HepG2 (cell line): ENCODE results near the gene PSMC3IP. TPM values are rescaled to one million over a fixed set of nuclear protein-coding genes. Genes with fewer than 3 reads are reported as not detected.
A peak's percentile ranks its signal among the peaks of the same experiment; 100 is the strongest.

Experiments
- CC2D1A ChIP-seq: sonication (generic); formaldehyde crosslinking; IDR thresholded peaks from 2 replicates; pipeline ENCODE4 v1.8.1; 2023; ENCODE audit warnings: mild to moderate bottlenecking, missing genetic modification reagents
- DNMT3B ChIP-seq: conservative IDR thresholded peaks from 2 replicates; pipeline ENCODE4 v1.6.1; 2016; ENCODE audit warnings: missing biosample characterization, control low read depth
- HNRNPL ChIP-seq: fragments of 200-400 bp; formaldehyde crosslinking; IDR thresholded peaks from 2 replicates; pipeline ENCODE4 v1.6.1; 2017; ENCODE audit warnings: mild to moderate bottlenecking, low read depth, low read length
- JDP2 ChIP-seq: sonication (generic); formaldehyde crosslinking; IDR thresholded peaks from 2 replicates; pipeline ENCODE4 v1.8.1; 2022; ENCODE audit warnings: missing genetic modification reagents, borderline replicate concordance
- KDM1A ChIP-seq: IDR thresholded peaks from 2 replicates; pipeline ENCODE4 v1.6.1; 2016; ENCODE audit warnings: missing compliant biosample characterization
- KDM6A ChIP-seq: IDR thresholded peaks from 2 replicates; pipeline ENCODE4 v1.6.1; 2016; ENCODE audit warnings: low read depth
- MAF1 ChIP-seq: sonication (generic); formaldehyde crosslinking; IDR thresholded peaks from 2 replicates; pipeline ENCODE4 v1.5.0; 2020; ENCODE audit warnings: missing genetic modification reagents, borderline replicate concordance
- NKX3-1 ChIP-seq: sonication (generic); formaldehyde crosslinking; IDR thresholded peaks from 2 replicates; pipeline ENCODE4 v1.5.0; 2020; ENCODE audit warnings: missing genetic modification reagents
- NR1H2 ChIP-seq: sonication (generic); formaldehyde crosslinking; IDR thresholded peaks from 2 replicates; pipeline ENCODE4 v1.8.1; 2022; ENCODE audit warnings: low read depth, missing genetic modification reagents, borderline replicate concordance
- NR2F6 ChIP-seq, 2 experiments: IDR thresholded peaks; 2 replicates each; pipeline ENCODE4 v1.6.1; 2016; ENCODE audit warnings: antibody characterized with exemption in 1 of 2, mild to moderate bottlenecking in 1 of 2
- RAD51 ChIP-seq: fragments of 450-650 bp; IDR thresholded peaks from 2 replicates; pipeline ENCODE4 v1.6.1; 2016; ENCODE audit warnings: borderline replicate concordance
- RFXAP ChIP-seq: sonication (generic); formaldehyde crosslinking; IDR thresholded peaks from 2 replicates; pipeline ENCODE4 v1.4.0; 2020; ENCODE audit warnings: missing genetic modification reagents, borderline replicate concordance
- SMAD1 ChIP-seq: sonication (generic); formaldehyde crosslinking; IDR thresholded peaks from 2 replicates; pipeline ENCODE4 v1.4.0; 2020; ENCODE audit warnings: missing genetic modification reagents, low read depth, mild to moderate bottlenecking, borderline replicate concordance
- SMARCC2 ChIP-seq: fragments of 450-650 bp; IDR thresholded peaks from 2 replicates; pipeline ENCODE4 v1.6.1; 2017; ENCODE audit warnings: antibody characterized with exemption, mild to moderate bottlenecking
- STAT5B ChIP-seq: sonication (generic); formaldehyde crosslinking; IDR thresholded peaks from 2 replicates; pipeline ENCODE4 v1.4.0; 2020; ENCODE audit warnings: missing genetic modification reagents
- TOPORS ChIP-seq: sonication (generic); formaldehyde crosslinking; IDR thresholded peaks from 2 replicates; pipeline ENCODE4 v1.8.0; 2023; ENCODE audit warnings: mild to moderate bottlenecking, missing genetic modification reagents
- YEATS2 ChIP-seq: sonication (generic); formaldehyde crosslinking; IDR thresholded peaks from 2 replicates; pipeline ENCODE4 v1.4.0; 2020; ENCODE audit warnings: missing genetic modification reagents, borderline replicate concordance
- ZFY ChIP-seq: sonication (generic); formaldehyde crosslinking; IDR thresholded peaks from 2 replicates; pipeline ENCODE4 v1.4.0; 2020; ENCODE audit warnings: missing genetic modification reagents
- ZNF343 ChIP-seq: sonication (generic); formaldehyde crosslinking; IDR thresholded peaks from 2 replicates; pipeline ENCODE4 v1.4.0; 2020; ENCODE audit warnings: mild to moderate bottlenecking, missing genetic modification reagents
- ZNF468 ChIP-seq: sonication (generic); formaldehyde crosslinking; IDR thresholded peaks from 2 replicates; pipeline ENCODE4 v1.8.0; 2022; ENCODE audit warnings: mild to moderate bottlenecking, moderate library complexity, missing genetic modification reagents
- ZNF569 ChIP-seq: sonication (generic); formaldehyde crosslinking; IDR thresholded peaks from 2 replicates; pipeline ENCODE4 v1.5.0; 2020; ENCODE audit warnings: mild to moderate bottlenecking, missing genetic modification reagents, moderate library complexity, borderline replicate concordance
- ZNF629 ChIP-seq: sonication (generic); formaldehyde crosslinking; conservative IDR thresholded peaks from 2 replicates; pipeline ENCODE4 v1.5.0; 2020; ENCODE audit warnings: missing genetic modification reagents
- polyA plus RNA-seq, 8 experiments: library from polyadenylated mRNA; depleted of rRNA in 3 of 8; stranded (reverse) in 7 of 8; unstranded in 1 of 8; fragments of >200 nt; fragmentation: Illumina TruSeq in 4 of 8; extraction: Trizol in 4 of 8; gene quantifications; 2 replicates each; pipeline versions ENCODE4 v1.2.1 to v1.2.3, GENCODE V29; 2011 to 2016; ENCODE audit warnings: low read depth in 4 of 8, missing spikeins in 1 of 8, mixed read lengths in 1 of 8; ENCODE audit not compliant: insufficient read depth in 1 of 8
- total RNA-seq, 5 experiments: library from RNA; depleted of rRNA; stranded (reverse); fragments of >200 nt; fragmentation: Illumina TruSeq; extraction: Trizol; gene quantifications; 2 replicates each; pipeline ENCODE4 v1.2.3, GENCODE V29; 2016; ENCODE audit warnings: low read depth in 1 of 5
- TF ChIP-seq, protein P1 (sequence below): sonication (generic); formaldehyde crosslinking; IDR thresholded peaks from 2 replicates; pipeline ENCODE4 v1.4.0; 2020; ENCODE audit warnings: mild to moderate bottlenecking, low read depth, missing genetic modification reagents
- TF ChIP-seq, protein P2 (sequence below): sonication (generic); formaldehyde crosslinking; IDR thresholded peaks from 2 replicates; pipeline ENCODE4 v1.5.0; 2020; ENCODE audit warnings: mild to moderate bottlenecking, missing genetic modification reagents, moderate library complexity

Gene PSMC3IP
- total and polyA plus RNA-seq, 2 of the 13 experiments (the other 11 are each of a cell fraction or from before 2014, with no cell fraction given) = 6.5 to 22.4 TPM

GRCh38 chr17:42566883-42567573 lies 10.5 kb downstream of the PSMC3IP start, which contains the start of gene MLX (continued):
- 0 out of 2 replicates have a peak, but pooled peaks have one; percentile 22 for TF ChIP-seq NR2F6 (IDR thresholded peaks at IDR 0.05)
- TF ChIP-seq NR2F6 (CRISPR knock-in tag; IDR thresholded peaks at IDR 0.05) = peak; percentile 89
- TF ChIP-seq HNRNPL = no peak; the same call in 1 of the 2 replicates
- no peak; the same call in 1 of the 2 replicates for TF ChIP-seq SMAD1 (CRISPR knock-in tag)
- 0 out of 2 replicates have a peak, but pooled peaks have one; percentile 33 for TF ChIP-seq DNMT3B (CRISPR knock-in tag)
- peak; percentile 87 for TF ChIP-seq YEATS2
- no peak for TF ChIP-seq JDP2
- no peak for TF ChIP-seq MAF1
- no peak; the same call in 1 of the 2 replicates for TF ChIP-seq STAT5B
- TF ChIP-seq ZNF629 (CRISPR knock-in tag) = no peak; the same call in 1 of the 2 replicates
- TF ChIP-seq KDM6A (CRISPR knock-in tag) = no peak
- TF ChIP-seq RAD51 = peak; percentile 95
- TF ChIP-seq, protein P1, sequence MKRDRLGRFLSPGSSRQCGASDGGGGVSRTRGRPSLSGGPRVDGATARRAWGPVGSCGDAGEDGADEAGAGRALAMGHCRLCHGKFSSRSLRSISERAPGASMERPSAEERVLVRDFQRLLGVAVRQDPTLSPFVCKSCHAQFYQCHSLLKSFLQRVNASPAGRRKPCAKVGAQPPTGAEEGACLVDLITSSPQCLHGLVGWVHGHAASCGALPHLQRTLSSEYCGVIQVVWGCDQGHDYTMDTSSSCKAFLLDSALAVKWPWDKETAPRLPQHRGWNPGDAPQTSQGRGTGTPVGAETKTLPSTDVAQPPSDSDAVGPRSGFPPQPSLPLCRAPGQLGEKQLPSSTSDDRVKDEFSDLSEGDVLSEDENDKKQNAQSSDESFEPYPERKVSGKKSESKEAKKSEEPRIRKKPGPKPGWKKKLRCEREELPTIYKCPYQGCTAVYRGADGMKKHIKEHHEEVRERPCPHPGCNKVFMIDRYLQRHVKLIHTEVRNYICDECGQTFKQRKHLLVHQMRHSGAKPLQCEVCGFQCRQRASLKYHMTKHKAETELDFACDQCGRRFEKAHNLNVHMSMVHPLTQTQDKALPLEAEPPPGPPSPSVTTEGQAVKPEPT (CRISPR knock-in tag) = peak; percentile 72; the same call in 1 of the 2 replicates
- TF ChIP-seq, protein P2, sequence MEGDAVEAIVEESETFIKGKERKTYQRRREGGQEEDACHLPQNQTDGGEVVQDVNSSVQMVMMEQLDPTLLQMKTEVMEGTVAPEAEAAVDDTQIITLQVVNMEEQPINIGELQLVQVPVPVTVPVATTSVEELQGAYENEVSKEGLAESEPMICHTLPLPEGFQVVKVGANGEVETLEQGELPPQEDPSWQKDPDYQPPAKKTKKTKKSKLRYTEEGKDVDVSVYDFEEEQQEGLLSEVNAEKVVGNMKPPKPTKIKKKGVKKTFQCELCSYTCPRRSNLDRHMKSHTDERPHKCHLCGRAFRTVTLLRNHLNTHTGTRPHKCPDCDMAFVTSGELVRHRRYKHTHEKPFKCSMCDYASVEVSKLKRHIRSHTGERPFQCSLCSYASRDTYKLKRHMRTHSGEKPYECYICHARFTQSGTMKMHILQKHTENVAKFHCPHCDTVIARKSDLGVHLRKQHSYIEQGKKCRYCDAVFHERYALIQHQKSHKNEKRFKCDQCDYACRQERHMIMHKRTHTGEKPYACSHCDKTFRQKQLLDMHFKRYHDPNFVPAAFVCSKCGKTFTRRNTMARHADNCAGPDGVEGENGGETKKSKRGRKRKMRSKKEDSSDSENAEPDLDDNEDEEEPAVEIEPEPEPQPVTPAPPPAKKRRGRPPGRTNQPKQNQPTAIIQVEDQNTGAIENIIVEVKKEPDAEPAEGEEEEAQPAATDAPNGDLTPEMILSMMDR = peak; percentile 48
- TF ChIP-seq ZNF343 (CRISPR knock-in tag) = no peak; the same call in none of the 2 replicates
- TF ChIP-seq RFXAP (CRISPR knock-in tag) = peak; percentile 58; the same call in 1 of the 2 replicates
- no peak for TF ChIP-seq KDM1A (CRISPR knock-in tag)
- TF ChIP-seq CC2D1A = no peak
- TF ChIP-seq TOPORS (CRISPR knock-in tag) = peak; percentile 99
- TF ChIP-seq NR1H2 (CRISPR knock-in tag) = 0 out of 2 replicates have a peak, but pooled peaks have one; percentile 33
- TF ChIP-seq ZNF468 = no peak
- TF ChIP-seq ZNF569 (CRISPR knock-in tag) = no peak
- no peak for TF ChIP-seq SMARCC2
- peak; percentile 83 for TF ChIP-seq ZFY
- peak; percentile 87; the same call in 1 of the 2 replicates for TF ChIP-seq NKX3-1 (CRISPR knock-in tag)
